Occipital lobe (tissue), 2 donors: ENCODE data around the gene SCN3A. TPM values are rescaled to one million over a fixed set of nuclear protein-coding genes. Genes with fewer than 3 reads are reported as not detected.

ENCODE experiments used
- DNase-seq: peaks from one replicate; lab custom pipeline; 2025; lab: John Stamatoyannopoulos, UW
- total RNA-seq: library from RNA; depleted of rRNA; stranded (reverse); fragments of >200 nt; gene quantifications from one replicate; pipeline ENCODE4 v1.2.3, GENCODE V29; 2014

Gene SCN3A
- total RNA-seq: 315 TPM

GRCh38 chr2:165203689-165204559 lies at the start of gene SCN3A:
TSS of gene SCN3A (minus strand) at chr2:165204050. CDS start at chr2:165176394, 27,656 bp downstream.
- DNase-seq: no peak

- DNase-seq: no peak
Observed at GRCh38 chr2:165253178-165253577, 49.3 kb upstream of the SCN3A start.

GRCh38 chr2:165251366-165251765 lies 47.5 kb upstream of the SCN3A start:
- no peak for DNase-seq

- no peak for DNase-seq
Observed at GRCh38 chr2:165248238-165248637, 44.4 kb upstream of the SCN3A start.

GRCh38 chr2:165245081-165245793 lies 41.4 kb upstream of the SCN3A start:
- DNase-seq: no peak

- no peak for DNase-seq
Observed at GRCh38 chr2:165240916-165241315, 37.1 kb upstream of the SCN3A start.

- DNase-seq: no peak
Observed at GRCh38 chr2:165239856-165240515, 36.1 kb upstream of the SCN3A start.

- DNase-seq: no peak
Observed at GRCh38 chr2:165239230-165239629, 35.4 kb upstream of the SCN3A start, which contains the start of gene SCN2A. TSS of gene SCN2A (plus strand) at chr2:165239414. CDS start at chr2:165295824, 56,410 bp downstream.

GRCh38 chr2:165238295-165238694 lies 34.4 kb upstream of the SCN3A start:
- DNase-seq: no peak

GRCh38 chr2:165237056-165237455 lies 33.2 kb upstream of the SCN3A start:
- no peak for DNase-seq

GRCh38 chr2:165227571-165227970 lies 23.7 kb upstream of the SCN3A start:
- DNase-seq: no peak

GRCh38 chr2:165224941-165225340 lies 21.1 kb upstream of the SCN3A start:
- no peak for DNase-seq

- DNase-seq: no peak
Observed at GRCh38 chr2:165219481-165219880, 15.6 kb upstream of the SCN3A start.

- no peak for DNase-seq
Observed at GRCh38 chr2:165214093-165214492, 10.2 kb upstream of the SCN3A start.

- DNase-seq: no peak
Observed at GRCh38 chr2:165208094-165208493, 4.2 kb upstream of the SCN3A start.

GRCh38 chr2:165205865-165206264 lies 2.0 kb upstream of the SCN3A start:
- DNase-seq: no peak

GRCh38 chr2:165202239-165202638 lies 1.6 kb downstream of the SCN3A start:
- no peak for DNase-seq

- DNase-seq: no peak
Observed at GRCh38 chr2:165198181-165198580, 5.7 kb downstream of the SCN3A start.

GRCh38 chr2:165197346-165197745 lies 6.5 kb downstream of the SCN3A start:
- no peak for DNase-seq

GRCh38 chr2:165196411-165196810 lies 7.4 kb downstream of the SCN3A start:
- no peak for DNase-seq

- DNase-seq: no peak
Observed at GRCh38 chr2:165193178-165193777, 10.6 kb downstream of the SCN3A start.

- DNase-seq: no peak
Observed at GRCh38 chr2:165192729-165193128, 11.1 kb downstream of the SCN3A start.
